GM12878 (cell line): ENCODE measurements around the gene COL9A2. TPM values are rescaled to one million over a fixed set of nuclear protein-coding genes. Genes with fewer than 3 reads are reported as not detected.

Source experiments
- BHLHE40 ChIP-seq, 2 experiments: fragments of 450-650 bp in 1 of 2; IDR thresholded peaks; 2 replicates each; pipeline ENCODE4 v1.6.1; 2011 to 2017; ENCODE audit warnings: low read depth in 2 of 2, borderline replicate concordance in 1 of 2, improper control_type of control experiment in 1 of 2, low read length in 1 of 2, mild to moderate bottlenecking in 1 of 2
- CBFB ChIP-seq: IDR thresholded peaks from 2 replicates; pipeline ENCODE4 v1.6.1; 2016; ENCODE audit warnings: antibody characterized with exemption, low read depth
- CREM ChIP-seq: IDR thresholded peaks from 2 replicates; pipeline ENCODE4 v1.6.1; 2014; ENCODE audit warnings: antibody characterized with exemption, low read depth
- FOS ChIP-seq: IDR thresholded peaks from 3 replicates; pipeline ENCODE4 v1.6.1; 2011; ENCODE audit warnings: borderline replicate concordance; ENCODE audit not compliant: insufficient read length; ENCODE audit errors: extremely low read depth
- FOXK2 ChIP-seq: fragments of 450-650 bp; IDR thresholded peaks from 2 replicates; pipeline ENCODE4 v1.6.1; 2017; ENCODE audit warnings: mild to moderate bottlenecking, moderate library complexity
- HDAC6 ChIP-seq: fragments of 200-600 bp; sonication (generic); IDR thresholded peaks from one replicate; pipeline ENCODE4 v1.8.0; 2017; ENCODE audit warnings: antibody characterized with exemption; ENCODE audit not compliant: unreplicated experiment
- JUND ChIP-seq: IDR thresholded peaks from 2 replicates; pipeline ENCODE4 v1.6.1; 2012; ENCODE audit warnings: low read depth, mild to moderate bottlenecking, low read length, improper control_type of control experiment, moderate library complexity
- MXI1 ChIP-seq: fragments of 150-350 bp; IDR thresholded peaks from 2 replicates; pipeline ENCODE4 v1.6.1; 2011; ENCODE audit warnings: low read depth, mild to moderate bottlenecking, inconsistent platforms, low read length, improper control_type of control experiment
- NBN ChIP-seq: fragments of 450-650 bp; IDR thresholded peaks from 2 replicates; pipeline ENCODE4 v1.6.1; 2016
- PML ChIP-seq: IDR thresholded peaks from 2 replicates; pipeline ENCODE4 v1.6.1; 2012; ENCODE audit warnings: low read length, inconsistent platforms
- RAD21 ChIP-seq: IDR thresholded peaks from 2 replicates; pipeline ENCODE4 v1.6.1; 2011; ENCODE audit warnings: mild to moderate bottlenecking, low read depth, low read length, moderate library complexity; ENCODE audit not compliant: insufficient read depth
- RB1 ChIP-seq: fragments of 450-650 bp; formaldehyde crosslinking; IDR thresholded peaks from 2 replicates; pipeline ENCODE4 v1.6.1; 2017; ENCODE audit warnings: mild to moderate bottlenecking, borderline replicate concordance
- RFX5 ChIP-seq: IDR thresholded peaks from 2 replicates; pipeline ENCODE4 v1.6.1; 2011; ENCODE audit warnings: low read depth, low read length, improper control_type of control experiment
- SIX5 ChIP-seq: IDR thresholded peaks from 2 replicates; pipeline ENCODE4 v1.6.1; 2011; ENCODE audit warnings: mild to moderate bottlenecking, low read depth, low read length, moderate library complexity; ENCODE audit not compliant: severe bottlenecking
- TARDBP ChIP-seq: IDR thresholded peaks from 2 replicates; pipeline ENCODE4 v1.6.1; 2016; ENCODE audit warnings: borderline replicate concordance
- USF1 ChIP-seq: IDR thresholded peaks from 2 replicates; pipeline ENCODE4 v1.6.1; 2011; ENCODE audit warnings: borderline replicate concordance, low read depth, mild to moderate bottlenecking, moderate library complexity, mixed read lengths, low read length; ENCODE audit not compliant: insufficient read depth; ENCODE audit errors: extremely low read length
- YBX1 ChIP-seq: fragments of 450-650 bp; IDR thresholded peaks from 2 replicates; pipeline ENCODE4 v1.6.1; 2016; ENCODE audit warnings: antibody characterized with exemption
- YY1 ChIP-seq: IDR thresholded peaks from 2 replicates; pipeline ENCODE4 v1.6.1; 2011; ENCODE audit warnings: low read depth, mild to moderate bottlenecking, low read length
- ZBTB40 ChIP-seq: fragments of 450-650 bp; IDR thresholded peaks from 2 replicates; pipeline ENCODE4 v1.6.1; 2016; ENCODE audit warnings: mild to moderate bottlenecking, moderate library complexity, borderline replicate concordance
- ZNF622 ChIP-seq: fragments of 450-650 bp; IDR thresholded peaks from 2 replicates; pipeline ENCODE4 v1.6.1; 2017; ENCODE audit warnings: mild to moderate bottlenecking, inconsistent platforms
- polyA plus RNA-seq, 11 experiments: library from polyadenylated mRNA; depleted of rRNA in 4 of 11; unstranded in 6 of 11; stranded (reverse) in 5 of 11; fragments of >200 nt; fragmentation: Nextera tagmentation in 4 of 11; fragmentation: Illumina TruSeq in 1 of 11; extraction: Ambion mirVana in 4 of 11; extraction: Trizol in 1 of 11; gene quantifications; 1 replicate in 1 of 11; 2 replicates in 10 of 11; pipeline versions ENCODE4 v1.2.1 to v1.2.3, GENCODE V29; 2011 to 2016; ENCODE audit warnings: inconsistent platforms in 2 of 11, missing spikeins in 2 of 11, low read depth in 1 of 11
- total RNA-seq, 4 experiments: library from RNA; depleted of rRNA in 3 of 4; stranded (reverse); fragments of >200 nt in 3 of 4; fragmentation: Illumina TruSeq in 1 of 4; extraction: Trizol in 1 of 4; gene quantifications; 2 replicates each; pipeline versions ENCODE4 v1.2.1 to v1.2.3, GENCODE V29; 2013 to 2021
- TF ChIP-seq, protein P1 (sequence below): fragments of 450-650 bp; IDR thresholded peaks from 2 replicates; pipeline ENCODE4 v1.6.1; 2017; ENCODE audit warnings: mild to moderate bottlenecking, moderate library complexity

COL9A2 gene
- total and polyA plus RNA-seq, 10 of the 15 experiments (the other 5 are each of a cell fraction or from before 2014, with no cell fraction given), result 3.1 to 63.3 (median 22.4) TPM

DNA sequence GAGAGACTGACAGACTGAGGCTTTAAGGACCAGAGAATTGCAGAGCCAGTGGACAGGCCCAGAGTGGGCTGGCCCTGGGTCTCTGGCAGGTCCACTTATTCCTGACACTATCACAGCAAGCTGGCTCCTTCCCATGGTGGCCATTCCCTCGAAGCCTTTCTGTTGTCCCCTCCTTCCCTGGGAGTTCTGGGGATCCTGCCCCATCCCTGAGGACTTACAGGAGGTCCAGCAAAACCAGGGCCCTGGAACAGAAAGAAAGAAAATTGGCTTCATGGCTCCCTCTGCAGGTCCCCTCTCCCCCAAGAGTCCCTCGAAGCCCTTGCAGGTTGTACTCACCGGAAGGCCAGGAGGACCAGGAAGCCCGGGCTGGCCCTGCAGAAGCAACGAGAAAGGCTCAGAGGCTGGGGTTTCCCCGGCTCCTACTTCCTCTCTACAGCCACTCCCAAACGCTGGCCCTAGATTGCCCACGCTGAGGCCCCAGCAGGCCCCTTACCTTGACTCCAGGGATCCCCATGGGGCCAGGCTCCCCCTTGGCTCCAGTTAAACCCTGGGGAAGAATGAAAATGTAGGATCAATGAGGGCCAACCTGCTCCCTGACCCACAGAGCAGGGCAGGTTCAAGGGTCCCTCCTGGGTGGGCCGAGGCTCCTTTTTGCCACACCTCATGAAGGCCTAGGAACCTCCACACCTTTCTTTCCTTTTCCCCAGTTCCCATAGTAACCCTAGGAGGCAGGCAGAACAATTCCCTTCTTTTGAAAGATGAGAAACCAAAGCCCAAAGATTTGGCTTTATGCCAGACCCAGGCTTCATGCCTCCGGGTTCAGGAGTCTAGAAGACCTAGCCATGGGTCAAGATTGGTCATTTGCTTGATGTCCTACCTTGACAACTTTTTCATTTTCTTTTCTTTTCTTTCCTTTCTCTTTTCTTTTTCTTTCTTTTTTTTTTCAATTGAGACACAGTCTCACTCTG lies 4.6 kb downstream of the COL9A2 start (continued):
- TF ChIP-seq, protein P1, sequence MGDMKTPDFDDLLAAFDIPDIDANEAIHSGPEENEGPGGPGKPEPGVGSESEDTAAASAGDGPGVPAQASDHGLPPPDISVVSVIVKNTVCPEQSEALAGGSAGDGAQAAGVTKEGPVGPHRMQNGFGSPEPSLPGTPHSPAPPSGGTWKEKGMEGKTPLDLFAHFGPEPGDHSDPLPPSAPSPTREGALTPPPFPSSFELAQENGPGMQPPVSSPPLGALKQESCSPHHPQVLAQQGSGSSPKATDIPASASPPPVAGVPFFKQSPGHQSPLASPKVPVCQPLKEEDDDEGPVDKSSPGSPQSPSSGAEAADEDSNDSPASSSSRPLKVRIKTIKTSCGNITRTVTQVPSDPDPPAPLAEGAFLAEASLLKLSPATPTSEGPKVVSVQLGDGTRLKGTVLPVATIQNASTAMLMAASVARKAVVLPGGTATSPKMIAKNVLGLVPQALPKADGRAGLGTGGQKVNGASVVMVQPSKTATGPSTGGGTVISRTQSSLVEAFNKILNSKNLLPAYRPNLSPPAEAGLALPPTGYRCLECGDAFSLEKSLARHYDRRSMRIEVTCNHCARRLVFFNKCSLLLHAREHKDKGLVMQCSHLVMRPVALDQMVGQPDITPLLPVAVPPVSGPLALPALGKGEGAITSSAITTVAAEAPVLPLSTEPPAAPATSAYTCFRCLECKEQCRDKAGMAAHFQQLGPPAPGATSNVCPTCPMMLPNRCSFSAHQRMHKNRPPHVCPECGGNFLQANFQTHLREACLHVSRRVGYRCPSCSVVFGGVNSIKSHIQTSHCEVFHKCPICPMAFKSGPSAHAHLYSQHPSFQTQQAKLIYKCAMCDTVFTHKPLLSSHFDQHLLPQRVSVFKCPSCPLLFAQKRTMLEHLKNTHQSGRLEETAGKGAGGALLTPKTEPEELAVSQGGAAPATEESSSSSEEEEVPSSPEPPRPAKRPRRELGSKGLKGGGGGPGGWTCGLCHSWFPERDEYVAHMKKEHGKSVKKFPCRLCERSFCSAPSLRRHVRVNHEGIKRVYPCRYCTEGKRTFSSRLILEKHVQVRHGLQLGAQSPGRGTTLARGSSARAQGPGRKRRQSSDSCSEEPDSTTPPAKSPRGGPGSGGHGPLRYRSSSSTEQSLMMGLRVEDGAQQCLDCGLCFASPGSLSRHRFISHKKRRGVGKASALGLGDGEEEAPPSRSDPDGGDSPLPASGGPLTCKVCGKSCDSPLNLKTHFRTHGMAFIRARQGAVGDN, result peak; percentile 87
- TF ChIP-seq NBN (peak; percentile 34; the same call in 1 of the 2 replicates), JUND (no peak), RFX5 (no peak), PML (peak; percentile 48; the same call in 1 of the 2 replicates), YBX1 (no peak), BHLHE40 (IDR thresholded peaks at IDR 0.05; ENCODE audit: borderline replicate concordance in 1 of 2, low read depth in 2 of 2, low read length in 1 of 2) (no peak), ZNF622 (no peak), RAD21 (peak; percentile 32; the same call in 1 of the 2 replicates), ZBTB40 (peak; percentile 48; the same call in 1 of the 2 replicates), CBFB (no peak), FOS (no peak), SIX5 (no peak), TARDBP (0 out of 2 replicates have a peak, but pooled peaks have one; percentile 27), CREM (0 out of 2 replicates have a peak, but pooled peaks have one; percentile 27), FOXK2 (no peak), MXI1 (no peak), YY1 (0 out of 2 replicates have a peak, but pooled peaks have one; percentile 19), USF1 (no peak), HDAC6 (no peak), RB1 (0 out of 2 replicates have a peak, but pooled peaks have one; percentile 36)
